DOHH2 (cell line): Measurements from ENCODE around the gene RCAN3.

Experiments used
- H3F3A ChIP-seq: fragments of 200-600 bp; sonication (generic), shearing (Covaris generic); 2 replicates; pipeline ENCODE4 v1.6.0; 2016; ENCODE audit warnings: antibody characterized with exemption, mild to moderate bottlenecking; ENCODE audit not compliant: control insufficient read depth, insufficient read depth
- H3K27ac ChIP-seq: fragments of 200-600 bp; sonication (generic); 2 replicates; pipeline ENCODE4 v1.5.1; 2014; ENCODE audit warnings: low read depth, mild to moderate bottlenecking, low read length, moderate library complexity
- H3K27me3 ChIP-seq: fragments of 200-600 bp; sonication (generic); 2 replicates; pipeline ENCODE4 v1.6.1; 2014; ENCODE audit warnings: mild to moderate bottlenecking, low read length, mixed read lengths; ENCODE audit not compliant: control insufficient read depth
- H3K36me3 ChIP-seq: fragments of 200-600 bp; sonication (generic); 2 replicates; pipeline ENCODE4 v1.6.1; 2014; ENCODE audit warnings: mild to moderate bottlenecking, low read length, moderate library complexity, mixed read lengths; ENCODE audit not compliant: control insufficient read depth
- H3K4me1 ChIP-seq: fragments of 200-600 bp; sonication (generic); 2 replicates; pipeline ENCODE4 v1.6.1; 2014; ENCODE audit warnings: mild to moderate bottlenecking, low read length, mixed read lengths; ENCODE audit not compliant: control insufficient read depth
- H3K4me2 ChIP-seq: fragments of 200-600 bp; sonication (generic); 2 replicates; pipeline ENCODE4 v1.6.0; 2014; ENCODE audit warnings: mild to moderate bottlenecking, low read length, moderate library complexity
- H3K4me3 ChIP-seq: fragments of 200-600 bp; sonication (generic); 2 replicates; pipeline ENCODE4 v1.5.1; 2014; ENCODE audit warnings: mild to moderate bottlenecking, low read length, mixed read lengths
- H3K79me2 ChIP-seq: fragments of 200-600 bp; sonication (generic); 2 replicates; pipeline ENCODE4 v1.6.1; 2014; ENCODE audit warnings: mild to moderate bottlenecking, low read length, mixed read lengths; ENCODE audit not compliant: control insufficient read depth
- H3K9me2 ChIP-seq: fragments of 200-600 bp; sonication (generic); replicated peaks from 2 replicates; pipeline ENCODE4 v1.6.1; 2014; ENCODE audit warnings: mild to moderate bottlenecking, low read length, mixed read lengths; ENCODE audit not compliant: control insufficient read depth
- H3K9me3 ChIP-seq: fragments of 200-600 bp; sonication (generic); 2 replicates; pipeline ENCODE4 v1.6.1; 2014; ENCODE audit warnings: antibody characterized with exemption, low read length, mixed read lengths; ENCODE audit not compliant: control insufficient read depth, insufficient read depth
- H4K20me1 ChIP-seq: fragments of 200-600 bp; sonication (generic); 2 replicates; pipeline ENCODE4 v1.6.0; 2014; ENCODE audit warnings: low read depth, mild to moderate bottlenecking, antibody characterized with exemption, low read length, moderate library complexity; ENCODE audit not compliant: control insufficient read depth, insufficient read depth
- CTCF ChIP-seq: fragments of 200-600 bp; sonication (generic); IDR thresholded peaks from one replicate; pipeline ENCODE4 v1.5.1; 2014; ENCODE audit warnings: antibody characterized with exemption, mild to moderate bottlenecking, low read depth, low read length; ENCODE audit not compliant: poor library complexity, severe bottlenecking
- EZH2phosphoT487 ChIP-seq: fragments of 200-600 bp; sonication (generic); IDR thresholded peaks from 2 replicates; pipeline ENCODE4 v1.6.1; 2017; ENCODE audit warnings: borderline replicate concordance, mild to moderate bottlenecking, antibody characterized with exemption, low read length, moderate library complexity, mixed read lengths

Gene RCAN3

GRCh38 chr1:24468685-24469316 lies 33.8 kb upstream of the RCAN3 start:
- no peaks in the 10 kb centered on the region for H3K27me3 ChIP-seq

GRCh38 chr1:24470592-24470991 lies 32.0 kb upstream of the RCAN3 start:
- Histone ChIP-seq H3K4me3 (no peak overlapping the region), H3K79me2 (no peaks in the 10 kb centered on the region), H3K9me3 (no peaks in the 10 kb centered on the region), H3F3A (peaks cover 3% of the 10 kb centered on the region; the same call in 1 of the 2 replicates), H3K9me2 (no peaks in the 10 kb centered on the region), H3K36me3 (peaks cover 4% of the 10 kb centered on the region), H3K27me3 (no peaks in the 10 kb centered on the region), H3K27ac (no peak overlapping the region), H3K4me1 (no peaks in the 10 kb centered on the region), H3K4me2 (no peak overlapping the region), H4K20me1 (no peaks in the 10 kb centered on the region)
- TF ChIP-seq CTCF (no peak), EZH2phosphoT487 (no peak)

More at GRCh38 chr1:24468685-24469316, 33.8 kb upstream of the RCAN3 start:
- Histone ChIP-seq H3K27ac (no peak overlapping the region), H3K36me3 (peaks cover 4% of the 10 kb centered on the region), H3K79me2 (no peaks in the 10 kb centered on the region), H3K4me3 (no peak overlapping the region), H3F3A (no peaks in the 10 kb centered on the region), H3K4me2 (no peak overlapping the region), H3K9me3 (no peaks in the 10 kb centered on the region), H3K4me1 (no peaks in the 10 kb centered on the region), H4K20me1 (no peaks in the 10 kb centered on the region), H3K9me2 (no peaks in the 10 kb centered on the region)
- TF ChIP-seq EZH2phosphoT487 (no peak), CTCF (no peak)

- Histone ChIP-seq H4K20me1 (no peaks in the 10 kb centered on the region), H3K4me2 (no peak overlapping the region), H3F3A (peaks cover 3% of the 10 kb centered on the region; the same call in 1 of the 2 replicates), H3K27me3 (no peaks in the 10 kb centered on the region), H3K4me1 (no peaks in the 10 kb centered on the region), H3K27ac (no peak overlapping the region), H3K9me3 (no peaks in the 10 kb centered on the region), H3K36me3 (no peaks in the 10 kb centered on the region), H3K9me2 (no peaks in the 10 kb centered on the region), H3K4me3 (no peak overlapping the region), H3K79me2 (no peaks in the 10 kb centered on the region)
- TF ChIP-seq CTCF (no peak), EZH2phosphoT487 (no peak)
Measured at GRCh38 chr1:24472527-24473251, 29.9 kb upstream of the RCAN3 start.
